Activated CD4-positive, alpha-beta T cell treated with anti-CD3 and anti-CD28 coated beads for 36 hours (primary cell): ENCODE results near the gene EVC2. TPM values are rescaled to one million over a fixed set of nuclear protein-coding genes. Genes with fewer than 3 reads are reported as not detected.

Experiments used
- ATAC-seq: fragments of 200-7000 bp; cut with Tn5 transposase; one replicate; pipeline ENCODE4 v1.10.0; 2021; ENCODE audit warnings: mild to moderate bottlenecking, moderate library complexity
- CTCF ChIA-PET: fragments of 350-600 bp; sonication (Branson Sonifier 250); formaldehyde crosslinking; loops from one replicate; lab custom pipeline; 2021; ENCODE audit warnings: antibody characterized with exemption; lab: Charles Lee
- POLR2A ChIA-PET: fragments of 350-600 bp; sonication (Branson Sonifier 250); formaldehyde crosslinking; loops from one replicate; lab custom pipeline; 2021; ENCODE audit warnings: antibody characterized with exemption, inconsistent platforms; lab: Charles Lee
- DNase-seq: peaks from one replicate; pipeline ENCODE4 v3.0.0-alpha.2; 2020
- H3K27ac Mint-ChIP-seq: one replicate; pipeline ENCODE4 v1.8.0; 2021; ENCODE audit warnings: mixed read lengths
- H3K27me3 Mint-ChIP-seq: one replicate; pipeline ENCODE4 v1.8.0; 2021; ENCODE audit warnings: mixed read lengths
- H3K36me3 Mint-ChIP-seq: one replicate; pipeline ENCODE4 v1.8.0; 2021; ENCODE audit warnings: low read depth, mixed read lengths
- H3K4me1 Mint-ChIP-seq: one replicate; pipeline ENCODE4 v1.8.0; 2021; ENCODE audit warnings: mixed read lengths
- H3K4me3 Mint-ChIP-seq: one replicate; pipeline ENCODE4 v1.8.0; 2021; ENCODE audit warnings: mild to moderate bottlenecking, moderate library complexity, mixed read lengths
- H3K9me3 Mint-ChIP-seq: one replicate; pipeline ENCODE4 v1.8.0; 2021; ENCODE audit warnings: low read depth, mixed read lengths
- intact Hi-C, 2 experiments: fragments of 100-400 bp; cut with DNase I in 1 of 2; cut with micrococcal nuclease in 1 of 2; formaldehyde crosslinking; loops; one replicate each; pipeline versions ENCODE4 v1.14.2 to v1.15.1; 2022 to 2024; cut with DNase I, micrococcal nuclease
- total RNA-seq, 2 experiments: library from RNA; stranded (reverse); gene quantifications; one replicate each; pipeline ENCODE4 v1.2.3, GENCODE V29; 2021

The EVC2 gene
- total RNA-seq, 2 experiments from 2014 or later: 0.48 to 0.65 TPM

- CTCF ChIA-PET: no interaction called here
- DNase-seq (no peak), ATAC-seq (no peak)
- Mint-ChIP-seq H3K4me1 (no peaks in the 10 kb centered on the region), H3K27ac (no peak overlapping the region), H3K4me3 (no peak overlapping the region), H3K27me3 (no peaks in the 10 kb centered on the region), H3K9me3 (no peaks in the 10 kb centered on the region), H3K36me3 (no peaks in the 10 kb centered on the region)
- POLR2A ChIA-PET: no interaction called here
- intact Hi-C loops: no loop called here
Observed at GRCh38 chr4:5571646-5572045, 136.7 kb downstream of the EVC2 start.

- DNase-seq (no peak), ATAC-seq (no peak)
- H3K4me3 Mint-ChIP-seq: no peak overlapping the region
- no peaks in the 10 kb centered on the region for H3K9me3 Mint-ChIP-seq
- H3K4me1 Mint-ChIP-seq: no peaks in the 10 kb centered on the region
- no peaks in the 10 kb centered on the region for H3K27me3 Mint-ChIP-seq
- CTCF ChIA-PET: no interaction called here
- H3K36me3 Mint-ChIP-seq: no peaks in the 10 kb centered on the region
- intact Hi-C loops: no loop called here
- POLR2A ChIA-PET: no interaction called here
- no peak overlapping the region for H3K27ac Mint-ChIP-seq
Observed at GRCh38 chr4:5569451-5569850, 138.9 kb downstream of the EVC2 start.

- H3K4me1 Mint-ChIP-seq: no peaks in the 10 kb centered on the region
- intact Hi-C loops: no loop called here
- no peak for ATAC-seq
- ChIA-PET POLR2A (no interaction called here), CTCF (no interaction called here)
- H3K9me3 Mint-ChIP-seq: no peaks in the 10 kb centered on the region
- no peak for DNase-seq
- no peak overlapping the region for H3K27ac Mint-ChIP-seq
- no peak overlapping the region for H3K4me3 Mint-ChIP-seq
- H3K36me3 Mint-ChIP-seq: no peaks in the 10 kb centered on the region
- H3K27me3 Mint-ChIP-seq: no peaks in the 10 kb centered on the region
Observed at GRCh38 chr4:5568931-5569330, 139.4 kb downstream of the EVC2 start.

- ATAC-seq (no peak), DNase-seq (no peak)
- intact Hi-C loops: no loop called here
- Mint-ChIP-seq H3K4me1 (no peaks in the 10 kb centered on the region), H3K27me3 (no peaks in the 10 kb centered on the region), H3K36me3 (no peaks in the 10 kb centered on the region), H3K27ac (no peak overlapping the region), H3K4me3 (no peak overlapping the region), H3K9me3 (no peaks in the 10 kb centered on the region)
- CTCF ChIA-PET: no interaction called here
- POLR2A ChIA-PET: no interaction called here
Observed at GRCh38 chr4:5568336-5568735, 140.0 kb downstream of the EVC2 start.

GRCh38 chr4:5566991-5567390 is 141.4 kb downstream of the EVC2 start:
- ChIA-PET CTCF (no interaction called here), POLR2A (no interaction called here)
- Mint-ChIP-seq H3K4me1 (no peaks in the 10 kb centered on the region), H3K36me3 (no peaks in the 10 kb centered on the region), H3K27me3 (no peaks in the 10 kb centered on the region), H3K4me3 (no peak overlapping the region), H3K9me3 (no peaks in the 10 kb centered on the region), H3K27ac (no peak overlapping the region)
- DNase-seq: no peak
- intact Hi-C loops: no loop called here
- ATAC-seq: no peak

GRCh38 chr4:5566526-5566925 is 141.8 kb downstream of the EVC2 start:
- CTCF ChIA-PET: no interaction called here
- DNase-seq (no peak), ATAC-seq (no peak)
- Mint-ChIP-seq H3K9me3 (no peaks in the 10 kb centered on the region), H3K27ac (no peak overlapping the region), H3K4me1 (no peaks in the 10 kb centered on the region), H3K4me3 (no peak overlapping the region), H3K36me3 (no peaks in the 10 kb centered on the region), H3K27me3 (no peaks in the 10 kb centered on the region)
- intact Hi-C loops: no loop called here
- POLR2A ChIA-PET: no interaction called here

GRCh38 chr4:5563856-5564255 is 144.5 kb downstream of the EVC2 start:
- ChIA-PET POLR2A (no interaction called here), CTCF (no interaction called here)
- H3K4me1 Mint-ChIP-seq: no peaks in the 10 kb centered on the region
- H3K27ac Mint-ChIP-seq: no peak overlapping the region
- DNase-seq (no peak), ATAC-seq (no peak)
- no peaks in the 10 kb centered on the region for H3K36me3 Mint-ChIP-seq
- no peaks in the 10 kb centered on the region for H3K27me3 Mint-ChIP-seq
- H3K9me3 Mint-ChIP-seq: no peaks in the 10 kb centered on the region
- no peak overlapping the region for H3K4me3 Mint-ChIP-seq
- intact Hi-C loops: no loop called here

- POLR2A ChIA-PET: no interaction called here
- no peaks in the 10 kb centered on the region for H3K27me3 Mint-ChIP-seq
- no peak for ATAC-seq
- no peaks in the 10 kb centered on the region for H3K4me1 Mint-ChIP-seq
- no peak for DNase-seq
- no peaks in the 10 kb centered on the region for H3K36me3 Mint-ChIP-seq
- intact Hi-C loops: no loop called here
- H3K4me3 Mint-ChIP-seq: no peak overlapping the region
- H3K9me3 Mint-ChIP-seq: no peaks in the 10 kb centered on the region
- no peak overlapping the region for H3K27ac Mint-ChIP-seq
- CTCF ChIA-PET: no interaction called here
Observed at GRCh38 chr4:5562476-5562875, 145.9 kb downstream of the EVC2 start.

- H3K9me3 Mint-ChIP-seq: no peaks in the 10 kb centered on the region
- POLR2A ChIA-PET: no interaction called here
- no peaks in the 10 kb centered on the region for H3K4me1 Mint-ChIP-seq
- ATAC-seq (no peak), DNase-seq (no peak)
- H3K27me3 Mint-ChIP-seq: no peaks in the 10 kb centered on the region
- intact Hi-C loops: no loop called here
- CTCF ChIA-PET: no interaction called here
- H3K27ac Mint-ChIP-seq: no peak overlapping the region
- H3K4me3 Mint-ChIP-seq: no peak overlapping the region
- no peaks in the 10 kb centered on the region for H3K36me3 Mint-ChIP-seq
Observed at GRCh38 chr4:5561286-5561685, 147.1 kb downstream of the EVC2 start.

- Mint-ChIP-seq H3K9me3 (no peaks in the 10 kb centered on the region), H3K27ac (no peak overlapping the region), H3K4me1 (no peaks in the 10 kb centered on the region), H3K36me3 (no peaks in the 10 kb centered on the region), H3K27me3 (peaks cover 3% of the 10 kb centered on the region), H3K4me3 (no peak overlapping the region)
- intact Hi-C loops: no loop called here
- CTCF ChIA-PET: no interaction called here
- ATAC-seq: no peak
- POLR2A ChIA-PET: no interaction called here
- DNase-seq: no peak
Observed at GRCh38 chr4:5558502-5558901, 149.9 kb downstream of the EVC2 start.

GRCh38 chr4:5554376-5554775 is 154.0 kb downstream of the EVC2 start:
- ChIA-PET POLR2A (no interaction called here), CTCF (no interaction called here)
- peaks cover 5% of the 10 kb centered on the region for H3K9me3 Mint-ChIP-seq
- H3K4me1 Mint-ChIP-seq: no peaks in the 10 kb centered on the region
- DNase-seq: no peak
- H3K4me3 Mint-ChIP-seq: no peak overlapping the region
- intact Hi-C loops: no loop called here
- H3K36me3 Mint-ChIP-seq: no peaks in the 10 kb centered on the region
- no peak overlapping the region for H3K27ac Mint-ChIP-seq
- no peak for ATAC-seq
- peaks cover 10% of the 10 kb centered on the region for H3K27me3 Mint-ChIP-seq

- Mint-ChIP-seq H3K27ac (no peak overlapping the region), H3K27me3 (peaks cover 10% of the 10 kb centered on the region), H3K4me3 (no peak overlapping the region), H3K9me3 (peaks cover 5% of the 10 kb centered on the region), H3K4me1 (no peaks in the 10 kb centered on the region), H3K36me3 (no peaks in the 10 kb centered on the region)
- ChIA-PET CTCF (no interaction called here), POLR2A (no interaction called here)
- DNase-seq: no peak
- ATAC-seq: no peak
- intact Hi-C loops: no loop called here
Observed at GRCh38 chr4:5553801-5554200, 154.6 kb downstream of the EVC2 start.

- Mint-ChIP-seq H3K27me3 (peaks cover 10% of the 10 kb centered on the region), H3K27ac (no peak overlapping the region), H3K36me3 (no peaks in the 10 kb centered on the region), H3K9me3 (peaks cover 5% of the 10 kb centered on the region), H3K4me3 (no peak overlapping the region), H3K4me1 (no peaks in the 10 kb centered on the region)
- POLR2A ChIA-PET: no interaction called here
- ATAC-seq: no peak
- no peak for DNase-seq
- intact Hi-C loops: no loop called here
- CTCF ChIA-PET: no interaction called here
Observed at GRCh38 chr4:5552451-5552850, 155.9 kb downstream of the EVC2 start.
